ENCODE data around the gene BEND4. TPM values are rescaled to one million over a fixed set of nuclear protein-coding genes. Genes with fewer than 3 reads are reported as not detected.

The BEND4 gene
- 2.3 and 2.7 TPM in 2 replicates for total RNA-seq

GRCh38 chr4:42152507-42153504, at the start of gene BEND4:
BEND4 (minus strand) TSS chr4:42152655; CDS start chr4:42152143, 512 bp downstream.

Other genes starting within 250 kb of the BEND4 start
- gene TMEM33, start 217.2 kb downstream of the BEND4 start, total RNA-seq = 53.3 and 54.3 TPM in 2 replicates
- gene DCAF4L1, start 170.9 kb downstream of the BEND4 start, total RNA-seq = under 0.01 and 0.15 TPM in 2 replicates
- gene SLC30A9, start 162.1 kb downstream of the BEND4 start, total RNA-seq = 70.8 and 81.0 TPM in 2 replicates
- 27.9 and 64.7 TPM in 2 replicates for gene SHISA3, start 244.8 kb upstream of the BEND4 start, total RNA-seq